Measurements from ENCODE around the gene LTA4H.

- TF ChIP-seq, protein P1, sequence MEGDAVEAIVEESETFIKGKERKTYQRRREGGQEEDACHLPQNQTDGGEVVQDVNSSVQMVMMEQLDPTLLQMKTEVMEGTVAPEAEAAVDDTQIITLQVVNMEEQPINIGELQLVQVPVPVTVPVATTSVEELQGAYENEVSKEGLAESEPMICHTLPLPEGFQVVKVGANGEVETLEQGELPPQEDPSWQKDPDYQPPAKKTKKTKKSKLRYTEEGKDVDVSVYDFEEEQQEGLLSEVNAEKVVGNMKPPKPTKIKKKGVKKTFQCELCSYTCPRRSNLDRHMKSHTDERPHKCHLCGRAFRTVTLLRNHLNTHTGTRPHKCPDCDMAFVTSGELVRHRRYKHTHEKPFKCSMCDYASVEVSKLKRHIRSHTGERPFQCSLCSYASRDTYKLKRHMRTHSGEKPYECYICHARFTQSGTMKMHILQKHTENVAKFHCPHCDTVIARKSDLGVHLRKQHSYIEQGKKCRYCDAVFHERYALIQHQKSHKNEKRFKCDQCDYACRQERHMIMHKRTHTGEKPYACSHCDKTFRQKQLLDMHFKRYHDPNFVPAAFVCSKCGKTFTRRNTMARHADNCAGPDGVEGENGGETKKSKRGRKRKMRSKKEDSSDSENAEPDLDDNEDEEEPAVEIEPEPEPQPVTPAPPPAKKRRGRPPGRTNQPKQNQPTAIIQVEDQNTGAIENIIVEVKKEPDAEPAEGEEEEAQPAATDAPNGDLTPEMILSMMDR (IDR thresholded peaks at IDR 0.05) = no peak
- TF ChIP-seq POLR2AphosphoS5 (IDR thresholded peaks at IDR 0.05) (no peak), POLR2A (IDR thresholded peaks at IDR 0.05) (no peak), EP300 (IDR thresholded peaks at IDR 0.05) (no peak)
Observed at GRCh38 chr12:95956557-95957145, 78.7 kb downstream of the LTA4H start.
